GM10248 (cell line): ENCODE results near the gene LINS1.

ENCODE experiments used
- CTCF ChIA-PET: fragments of 300-600 bp; sonication (Branson Sonifier 250); formaldehyde crosslinking; extraction: SDS; loops from one replicate; lab custom pipeline; 2021; ENCODE audit warnings: antibody characterized with exemption; lab: Yijun Ruan, JAX
- POLR2A ChIA-PET: fragments of 350-650 bp; sonication (Branson Sonifier 250); formaldehyde crosslinking; extraction: SDS; loops from one replicate; lab custom pipeline; 2020; ENCODE audit warnings: antibody characterized with exemption; lab: Yijun Ruan, JAX
- DNase-seq: peaks from one replicate; pipeline ENCODE4 v3.0.0; 2012; ENCODE audit errors: extremely low spot score
- CTCF ChIP-seq: IDR thresholded peaks from 2 replicates; pipeline ENCODE4 v1.5.1; 2012; ENCODE audit warnings: mild to moderate bottlenecking, low read depth; ENCODE audit errors: extremely low read depth, missing control alignments, control extremely low read depth

Gene LINS1

GRCh38 chr15:100613208-100613607 is 11.2 kb upstream of the LINS1 start:
- POLR2A ChIA-PET, result no interaction called here
- CTCF ChIA-PET, result interaction anchor here (1.2 to 2.4 kb wide), 2 partner anchors 11 kb away, joined by 3 to 9 read pairs; partner anchors contain the start of genes ASB7 and LINS1
- no peak for DNase-seq
- TF ChIP-seq CTCF, result no peak

- CTCF ChIA-PET, result interaction anchor here (2.4 kb wide), 1 partner anchor 10 kb away, joined by 9 read pairs; the partner anchor contains the start of genes ASB7 and LINS1
- DNase-seq, result no peak
- no peak for TF ChIP-seq CTCF
- POLR2A ChIA-PET, result no interaction called here
Measured at GRCh38 chr15:100612539-100612938, 10.6 kb upstream of the LINS1 start.

- POLR2A ChIA-PET, result interaction anchor here (0.6 kb wide), 1 partner anchor 1446 kb away, joined by 7 read pairs; no protein-coding TSS in a partner anchor
- DNase-seq, result peak; percentile 35
- no peak for TF ChIP-seq CTCF
- CTCF ChIA-PET, result interaction anchor here (0.6 to 3.1 kb wide), 5 partner anchors 10 to 405 kb away, joined by 3 to 9 read pairs (median 3); no protein-coding TSS in a partner anchor
Measured at GRCh38 chr15:100602823-100603393, 924 bp upstream of the LINS1 start.

GRCh38 chr15:100601617-100602063 is 344 bp downstream of the LINS1 start:
- TF ChIP-seq CTCF, result no peak
- ChIA-PET CTCF (interaction anchor here (1.2 to 3.1 kb wide), 3 partner anchors 11 to 406 kb away, joined by 3 to 9 read pairs (median 7); no protein-coding TSS in a partner anchor), POLR2A (no interaction called here)
- no peak for DNase-seq

- no peak for TF ChIP-seq CTCF
- no peak for DNase-seq
Measured at GRCh38 chr15:100601163-100601562, 821 bp downstream of the LINS1 start.

GRCh38 chr15:100598655-100599054 is 3.3 kb downstream of the LINS1 start:
- TF ChIP-seq CTCF, result no peak
- ChIA-PET CTCF (interaction anchor here (0.9 to 1.2 kb wide), 4 partner anchors 13 to 670 kb away, joined by 3 to 4 read pairs (median 4); no protein-coding TSS in a partner anchor), POLR2A (no interaction called here)
- no peak for DNase-seq

More at GRCh38 chr15:100601163-100601562, 821 bp downstream of the LINS1 start:
- POLR2A ChIA-PET, result no interaction called here
- CTCF ChIA-PET, result interaction anchor here (1.0 to 3.1 kb wide), 2 partner anchors 12 to 407 kb away, joined by 4 to 9 read pairs; no protein-coding TSS in a partner anchor
